Neutrophil (primary cell): Measurements from ENCODE around the gene HIVEP3.

Experiments
- H3K27ac ChIP-seq: fragments of 200-600 bp; sonication (generic); 2 replicates; pipeline ENCODE4 v1.5.1; 2016; ENCODE audit warnings: mild to moderate bottlenecking, moderate library complexity
- H3K27me3 ChIP-seq: fragments of 200-600 bp; sonication (generic); 2 replicates; pipeline ENCODE4 v1.6.0; 2016; ENCODE audit warnings: mild to moderate bottlenecking
- H3K36me3 ChIP-seq: fragments of 200-600 bp; sonication (generic); 2 replicates; pipeline ENCODE4 v1.5.1; 2017
- H3K4me1 ChIP-seq, 2 experiments: fragments of 200-600 bp in 1 of 2; sonication (generic) in 1 of 2; 1 replicate in 1 of 2; 2 replicates in 1 of 2; pipeline versions ENCODE4 v1.5.1 to v1.6.1; 2013 to 2016; ENCODE audit warnings: low read depth in 1 of 2, low read length in 1 of 2, mild to moderate bottlenecking in 1 of 2, moderate library complexity in 1 of 2; ENCODE audit not compliant: control insufficient read depth in 1 of 2, insufficient read depth in 1 of 2
- H3K4me3 ChIP-seq, 2 experiments: fragments of 200-600 bp in 1 of 2; sonication (generic) in 1 of 2; 1 replicate in 1 of 2; 2 replicates in 1 of 2; pipeline ENCODE4 v1.5.1; 2013 to 2016; ENCODE audit warnings: low read depth in 1 of 2, low read length in 1 of 2, mild to moderate bottlenecking in 1 of 2, moderate library complexity in 1 of 2
- H3K9me3 ChIP-seq: fragments of 200-600 bp; sonication (generic); 2 replicates; pipeline ENCODE4 v1.5.1; 2016
- CTCF ChIP-seq: fragments of 200-600 bp; sonication (generic); IDR thresholded peaks from 2 replicates; pipeline ENCODE4 v1.5.1; 2016; ENCODE audit warnings: antibody characterized with exemption

The HIVEP3 gene

GRCh38 chr1:41573785-41574713 lies 344.7 kb downstream of the HIVEP3 start:
- H3K4me1 ChIP-seq = no peaks in the 10 kb centered on the region
- H3K27me3 ChIP-seq = no peaks in the 10 kb centered on the region
- TF ChIP-seq CTCF = peak; percentile 71
- no peaks in the 10 kb centered on the region for H3K9me3 ChIP-seq
- no peak overlapping the region for H3K27ac ChIP-seq
- H3K4me3 ChIP-seq = no peak overlapping the region
- H3K36me3 ChIP-seq = no peaks in the 10 kb centered on the region

- Histone ChIP-seq H3K4me1 (no peaks in the 10 kb centered on the region), H3K4me3 (no peak overlapping the region), H3K27ac (no peak overlapping the region), H3K27me3 (no peaks in the 10 kb centered on the region), H3K9me3 (no peaks in the 10 kb centered on the region), H3K36me3 (no peaks in the 10 kb centered on the region)
- TF ChIP-seq CTCF = no peak
Observed at GRCh38 chr1:41573194-41573593, 345.5 kb downstream of the HIVEP3 start.

GRCh38 chr1:41572224-41572623 lies 346.5 kb downstream of the HIVEP3 start:
- no peak overlapping the region for H3K4me3 ChIP-seq
- no peaks in the 10 kb centered on the region for H3K36me3 ChIP-seq
- no peaks in the 10 kb centered on the region for H3K4me1 ChIP-seq
- no peaks in the 10 kb centered on the region for H3K27me3 ChIP-seq
- no peak overlapping the region for H3K27ac ChIP-seq
- no peaks in the 10 kb centered on the region for H3K9me3 ChIP-seq
- no peak for TF ChIP-seq CTCF

- no peaks in the 10 kb centered on the region for H3K36me3 ChIP-seq
- TF ChIP-seq CTCF = no peak
- no peak overlapping the region for H3K27ac ChIP-seq
- H3K4me1 ChIP-seq = no peaks in the 10 kb centered on the region
- no peaks in the 10 kb centered on the region for H3K27me3 ChIP-seq
- no peak overlapping the region for H3K4me3 ChIP-seq
- H3K9me3 ChIP-seq = no peaks in the 10 kb centered on the region
Observed at GRCh38 chr1:41571041-41571440, 347.7 kb downstream of the HIVEP3 start.

- no peak overlapping the region for H3K27ac ChIP-seq
- no peak overlapping the region for H3K4me3 ChIP-seq
- no peaks in the 10 kb centered on the region for H3K4me1 ChIP-seq
- no peaks in the 10 kb centered on the region for H3K27me3 ChIP-seq
- H3K36me3 ChIP-seq = no peaks in the 10 kb centered on the region
- TF ChIP-seq CTCF = no peak
- no peaks in the 10 kb centered on the region for H3K9me3 ChIP-seq
Observed at GRCh38 chr1:41568204-41568603, 350.5 kb downstream of the HIVEP3 start.
